Hematopoietic multipotent progenitor cell treated with erythropoietin and hydrocortisone succinate and interleukin-3 and kit ligand, for 6 days (in vitro differentiated cells): ENCODE measurements around the gene WDR53.
"Not testable (repeated sequence)": the region's sequence is repeated elsewhere in the genome, so short reads cannot be mapped to it uniquely, and the experiment has no call there.

Source experiments
- DNase-seq: peaks from one replicate; pipeline ENCODE4 v3.0.0-alpha.2; 2015

WDR53 gene

DNA sequence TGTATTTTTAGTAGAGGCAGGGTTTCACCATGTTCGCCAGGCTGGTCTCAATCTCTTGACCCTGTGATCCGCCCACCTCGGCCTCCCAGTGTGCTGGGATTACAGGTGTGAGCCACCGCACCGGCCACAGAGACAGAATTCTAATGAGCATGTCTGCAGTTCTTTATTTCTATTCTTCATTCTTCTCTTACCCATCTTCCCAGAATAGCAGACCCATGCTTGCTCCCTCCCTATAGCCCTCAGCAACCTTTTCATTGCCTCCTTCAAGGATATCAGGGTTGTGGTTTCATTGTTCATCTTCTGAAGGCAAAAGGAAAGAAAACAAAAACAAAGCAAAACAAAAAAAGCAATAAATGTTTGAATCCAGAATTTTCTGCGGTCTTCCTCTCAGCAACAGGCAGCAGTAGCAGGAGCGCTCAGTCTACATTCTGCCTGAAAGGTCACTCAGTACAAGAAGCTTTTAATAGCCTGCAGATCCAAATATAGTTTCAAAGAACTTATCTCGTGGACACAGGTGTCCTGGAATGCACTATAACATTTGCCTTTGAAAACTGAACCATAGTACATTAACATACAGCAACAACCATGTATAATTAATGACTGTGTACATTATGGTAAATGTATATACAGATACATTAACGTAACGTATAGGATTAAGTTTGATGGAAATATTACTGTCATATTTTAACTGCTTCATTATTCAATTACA is 53.3 kb downstream of the WDR53 start, which contains the start of gene SMCO1:
SMCO1 (minus strand) TSS at position 434 of the 709 bp plus-strand sequence; CDS start at position 297, 137 bp downstream.
- DNase-seq: no peak

DNA sequence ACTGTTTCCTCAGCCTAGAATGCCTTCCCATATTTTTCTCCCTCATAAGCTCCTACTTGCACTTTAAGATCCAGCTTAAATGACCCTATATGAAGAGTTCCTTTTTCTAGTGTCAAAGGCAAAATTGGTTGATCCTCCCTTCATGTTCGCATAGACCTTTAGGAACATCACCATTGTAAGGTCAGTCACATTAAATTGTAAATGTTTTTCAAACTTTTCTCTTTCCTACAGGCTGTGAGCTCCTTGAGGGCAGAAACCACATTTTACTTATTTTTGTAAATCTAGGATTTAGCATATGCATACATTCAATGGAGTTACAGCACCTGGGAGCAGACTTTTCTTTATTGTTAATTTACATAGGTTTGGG is 54.0 kb downstream of the WDR53 start:
- no peak for DNase-seq

DNA sequence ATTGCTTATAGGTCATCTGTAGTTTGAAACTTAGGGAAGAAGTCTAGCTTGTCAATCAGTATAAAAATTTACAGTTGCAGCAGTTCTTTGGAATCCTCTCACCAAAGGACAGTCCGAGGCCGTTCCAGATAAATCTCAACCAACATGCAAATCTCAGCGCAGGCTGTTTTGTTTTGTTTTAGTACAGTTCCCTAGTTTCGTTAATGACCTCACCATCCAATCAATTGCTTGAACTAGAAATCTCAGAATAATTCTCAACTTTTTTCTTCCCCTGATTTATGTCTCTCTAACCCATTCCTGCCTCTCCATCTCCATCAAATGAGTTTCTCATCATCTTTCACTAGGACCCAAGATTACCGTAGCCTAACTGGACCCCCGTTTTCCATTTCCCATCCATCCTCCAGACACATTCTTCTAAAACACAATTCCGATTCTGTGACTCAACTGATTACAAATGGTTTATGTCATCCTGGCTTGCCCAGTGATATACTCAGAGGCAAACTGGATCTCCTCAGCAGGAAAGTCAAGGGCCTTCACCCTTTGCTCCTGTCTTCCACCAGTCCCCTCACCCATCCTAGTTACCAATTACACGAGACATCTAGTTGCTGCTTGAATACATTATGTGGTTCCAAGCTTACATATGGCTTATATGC is 54.5 kb downstream of the WDR53 start:
- no peak for DNase-seq

DNA sequence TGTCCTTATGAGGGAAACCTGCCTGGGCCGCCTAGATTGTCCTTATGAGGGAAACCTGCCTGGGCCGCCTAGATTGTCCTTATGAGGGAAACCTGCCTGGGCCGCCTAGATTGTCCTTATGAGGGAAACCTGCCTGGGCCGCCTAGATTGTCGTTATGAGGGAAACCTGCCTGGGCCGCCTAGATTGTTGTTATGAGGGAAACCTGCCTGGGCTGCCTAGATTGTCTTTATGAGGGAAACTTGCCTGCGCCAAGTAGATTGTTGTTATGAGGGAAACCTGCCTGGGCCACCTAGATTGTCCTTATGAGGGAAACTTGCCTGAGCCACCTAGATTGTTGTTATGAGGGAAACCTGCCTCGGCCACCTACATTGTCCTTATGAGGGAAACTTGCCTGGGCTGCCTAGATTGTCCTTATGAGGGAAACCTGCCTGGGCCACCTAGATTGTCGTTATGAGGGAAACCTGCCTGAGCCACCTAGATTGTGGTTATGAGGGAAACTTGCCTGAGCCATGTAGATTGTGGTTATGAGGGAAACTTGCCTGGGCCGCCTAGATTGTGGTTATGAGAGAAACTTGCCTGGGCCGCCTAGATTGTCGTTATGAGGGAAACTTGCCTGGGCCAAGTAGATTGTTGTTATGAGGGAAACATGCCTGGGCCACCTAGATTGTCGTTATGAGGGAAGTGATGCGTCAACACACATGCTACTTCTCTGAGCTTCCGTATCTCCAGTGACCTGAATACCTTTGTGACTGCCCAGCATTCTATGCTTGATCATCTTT is 56.5 kb downstream of the WDR53 start:
- peak; percentile 83 for DNase-seq

DNA sequence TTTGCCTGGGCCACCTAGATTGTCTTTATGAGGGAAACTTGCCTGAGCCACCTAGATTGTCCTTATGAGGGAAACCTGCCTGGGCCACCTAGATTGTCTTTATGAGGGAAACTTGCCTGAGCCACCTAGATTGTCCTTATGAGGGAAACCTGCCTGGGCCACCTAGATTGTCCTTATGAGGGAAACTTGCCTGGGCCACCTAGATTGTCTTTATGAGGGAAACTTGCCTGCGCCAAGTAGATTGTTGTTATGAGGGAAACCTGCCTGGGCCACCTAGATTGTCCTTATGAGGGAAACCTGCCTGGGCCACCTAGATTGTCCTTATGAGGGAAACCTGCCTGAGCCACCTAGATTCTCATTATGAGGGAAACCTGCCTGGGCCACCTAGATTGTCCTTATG is 57.2 kb downstream of the WDR53 start:
- DNase-seq: not testable (repeated sequence)

DNA sequence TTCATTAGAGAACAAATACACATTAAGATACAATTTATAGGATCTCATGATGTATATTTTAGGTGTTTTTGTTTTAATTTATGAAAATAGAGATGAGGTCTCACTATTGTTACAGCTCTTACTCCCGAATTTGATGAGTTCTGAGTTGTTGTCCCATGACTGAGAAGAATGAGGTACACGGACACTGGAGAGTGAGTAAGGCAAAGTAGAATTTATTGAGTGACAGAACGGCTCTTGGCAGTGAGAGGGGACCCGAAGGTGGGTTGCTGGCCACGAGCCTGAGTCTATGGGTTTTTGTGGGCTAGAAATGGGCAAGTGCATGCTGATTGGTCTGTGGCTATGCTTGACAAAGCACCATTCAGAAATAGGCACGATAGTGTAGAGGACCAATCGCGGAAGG is 61.7 kb downstream of the WDR53 start:
- no peak for DNase-seq

DNA sequence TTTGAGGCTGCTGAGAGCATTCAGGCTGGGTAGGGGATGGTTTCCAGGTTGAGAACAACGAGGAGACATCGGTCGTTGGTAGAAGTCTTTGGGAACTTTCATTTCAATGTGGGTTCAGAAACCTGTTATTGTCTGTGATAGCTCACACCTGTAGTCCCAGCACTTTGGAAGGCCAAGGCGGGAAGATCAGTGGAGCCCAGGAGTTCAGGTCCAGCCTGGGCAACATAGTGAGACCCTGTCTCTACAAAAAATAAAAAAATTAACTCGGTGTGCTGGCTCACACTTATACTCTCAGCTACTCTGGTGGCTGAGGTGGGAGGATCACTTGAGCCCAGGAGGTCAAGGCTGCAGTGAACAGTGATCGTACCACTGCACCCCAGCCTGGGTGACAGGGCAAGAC is 63.8 kb downstream of the WDR53 start:
- DNase-seq: no peak
